Measurements from ENCODE around the gene CDIPT. TPM values are rescaled to one million over a fixed set of nuclear protein-coding genes. Genes with fewer than 3 reads are reported as not detected.

Gene CDIPT
- total and polyA plus RNA-seq, 2 of the 13 experiments (the other 11 are each of a cell fraction or from before 2014, with no cell fraction given) = 54.9 to 97.5 TPM

DNA sequence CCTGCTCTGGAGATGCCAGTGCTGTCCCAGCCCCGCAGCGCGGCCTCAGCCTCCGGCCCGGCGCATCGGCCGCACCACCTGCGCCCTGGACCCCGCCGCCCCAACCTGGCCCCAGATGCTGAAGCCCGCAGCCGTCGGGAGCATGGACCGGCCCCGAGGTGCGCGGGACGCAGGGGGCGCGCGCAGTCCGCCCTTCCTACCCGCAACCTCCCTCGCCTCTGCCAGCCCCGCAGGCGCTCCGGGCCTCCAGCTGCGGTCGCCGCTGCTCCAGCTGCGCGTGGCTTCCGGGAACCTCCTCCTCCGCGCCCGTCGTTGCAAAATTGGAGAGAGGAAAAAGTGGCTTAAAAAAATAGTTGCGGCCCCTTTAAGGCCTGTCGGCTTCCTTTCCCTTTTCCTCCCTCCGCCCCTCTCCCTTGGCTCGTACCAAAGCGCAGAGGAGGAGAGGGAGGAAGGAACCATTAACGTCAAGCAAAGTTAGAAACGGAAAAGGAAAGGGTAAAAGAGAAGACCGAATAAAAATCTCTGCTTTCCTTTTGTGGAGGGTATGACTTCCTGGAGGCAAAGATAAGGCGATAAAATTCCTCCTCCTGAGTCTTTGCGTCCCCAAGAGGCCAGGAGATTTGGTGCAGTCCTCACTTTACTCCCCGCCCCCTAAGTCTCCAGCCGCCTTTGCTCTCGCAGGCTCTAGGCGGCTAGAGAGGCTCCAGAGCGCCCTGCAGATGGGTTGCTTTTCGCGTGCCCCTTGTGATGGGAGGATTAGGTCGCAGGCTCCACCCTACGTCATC lies at the start of gene CDIPT (continued):
- TF ChIP-seq, protein P1, sequence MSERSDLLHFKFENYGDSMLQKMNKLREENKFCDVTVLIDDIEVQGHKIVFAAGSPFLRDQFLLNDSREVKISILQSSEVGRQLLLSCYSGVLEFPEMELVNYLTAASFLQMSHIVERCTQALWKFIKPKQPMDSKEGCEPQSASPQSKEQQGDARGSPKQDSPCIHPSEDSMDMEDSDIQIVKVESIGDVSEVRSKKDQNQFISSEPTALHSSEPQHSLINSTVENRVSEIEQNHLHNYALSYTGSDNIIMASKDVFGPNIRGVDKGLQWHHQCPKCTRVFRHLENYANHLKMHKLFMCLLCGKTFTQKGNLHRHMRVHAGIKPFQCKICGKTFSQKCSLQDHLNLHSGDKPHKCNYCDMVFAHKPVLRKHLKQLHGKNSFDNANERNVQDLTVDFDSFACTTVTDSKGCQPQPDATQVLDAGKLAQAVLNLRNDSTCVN (CRISPR knock-in tag; IDR thresholded peaks at IDR 0.05; ENCODE audit: borderline replicate concordance) = peak; percentile 84
- TF ChIP-seq MBD4 (IDR thresholded peaks at IDR 0.05; ENCODE audit: borderline replicate concordance, low read length) (no peak), ZNF7 (CRISPR knock-in tag; IDR thresholded peaks at IDR 0.05) (no peak), MTA3 (CRISPR knock-in tag; IDR thresholded peaks at IDR 0.05) (no peak), KLF12 (CRISPR knock-in tag; IDR thresholded peaks at IDR 0.05; ENCODE audit: borderline replicate concordance) (no peak; the same call in 1 of the 2 replicates), DNMT1 (CRISPR knock-in tag; IDR thresholded peaks at IDR 0.05) (no peak; the same call in 1 of the 2 replicates), FOXO1 (CRISPR knock-in tag; IDR thresholded peaks at IDR 0.05) (peak; percentile 54; the same call in 1 of the 2 replicates), ERF (CRISPR knock-in tag; IDR thresholded peaks at IDR 0.05) (peak; percentile 95), KLF13 (CRISPR knock-in tag; IDR thresholded peaks at IDR 0.05) (0 out of 2 replicates have a peak, but pooled peaks have one; percentile 76), HNF4A (CRISPR knock-in tag; IDR thresholded peaks at IDR 0.05) (peak; percentile 45; the same call in 1 of the 2 replicates), ZNF10 (CRISPR knock-in tag; IDR thresholded peaks at IDR 0.05; ENCODE audit: borderline replicate concordance, low read depth) (no peak), HIVEP1 (CRISPR knock-in tag; IDR thresholded peaks at IDR 0.05) (peak; percentile 84), ZNF30 (CRISPR knock-in tag; IDR thresholded peaks at IDR 0.05) (no peak), U2AF2 (IDR thresholded peaks at IDR 0.05; ENCODE audit: low read depth, low read length) (peak; percentile 8; the same call in 1 of the 2 replicates)
- TF ChIP-seq, protein P2, sequence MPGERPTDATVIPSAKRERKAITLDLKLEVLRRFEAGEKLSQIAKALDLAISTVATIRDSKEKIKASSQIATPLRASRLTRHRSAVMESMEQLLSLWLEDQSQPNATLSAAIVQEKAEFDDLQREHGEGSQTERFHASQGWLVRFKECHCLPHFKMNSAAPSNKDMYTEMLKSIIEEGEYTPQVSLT (CRISPR knock-in tag; IDR thresholded peaks at IDR 0.05; ENCODE audit: borderline replicate concordance, low read depth) = no peak
- TF ChIP-seq, protein P3, sequence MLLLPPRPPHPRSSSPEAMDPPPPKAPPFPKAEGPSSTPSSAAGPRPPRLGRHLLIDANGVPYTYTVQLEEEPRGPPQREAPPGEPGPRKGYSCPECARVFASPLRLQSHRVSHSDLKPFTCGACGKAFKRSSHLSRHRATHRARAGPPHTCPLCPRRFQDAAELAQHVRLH (CRISPR knock-in tag; IDR thresholded peaks at IDR 0.05; ENCODE audit: borderline replicate concordance, low read depth) = peak; percentile 80
- TF ChIP-seq, protein P4, sequence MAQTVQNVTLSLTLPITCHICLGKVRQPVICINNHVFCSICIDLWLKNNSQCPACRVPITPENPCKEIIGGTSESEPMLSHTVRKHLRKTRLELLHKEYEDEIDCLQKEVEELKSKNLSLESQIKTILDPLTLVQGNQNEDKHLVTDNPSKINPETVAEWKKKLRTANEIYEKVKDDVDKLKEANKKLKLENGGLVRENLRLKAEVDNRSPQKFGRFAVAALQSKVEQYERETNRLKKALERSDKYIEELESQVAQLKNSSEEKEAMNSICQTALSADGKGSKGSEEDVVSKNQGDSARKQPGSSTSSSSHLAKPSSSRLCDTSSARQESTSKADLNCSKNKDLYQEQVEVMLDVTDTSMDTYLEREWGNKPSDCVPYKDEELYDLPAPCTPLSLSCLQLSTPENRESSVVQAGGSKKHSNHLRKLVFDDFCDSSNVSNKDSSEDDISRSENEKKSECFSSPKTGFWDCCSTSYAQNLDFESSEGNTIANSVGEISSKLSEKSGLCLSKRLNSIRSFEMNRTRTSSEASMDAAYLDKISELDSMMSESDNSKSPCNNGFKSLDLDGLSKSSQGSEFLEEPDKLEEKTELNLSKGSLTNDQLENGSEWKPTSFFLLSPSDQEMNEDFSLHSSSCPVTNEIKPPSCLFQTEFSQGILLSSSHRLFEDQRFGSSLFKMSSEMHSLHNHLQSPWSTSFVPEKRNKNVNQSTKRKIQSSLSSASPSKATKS (CRISPR knock-in tag; IDR thresholded peaks at IDR 0.05) = no peak
- TF ChIP-seq, protein P5, sequence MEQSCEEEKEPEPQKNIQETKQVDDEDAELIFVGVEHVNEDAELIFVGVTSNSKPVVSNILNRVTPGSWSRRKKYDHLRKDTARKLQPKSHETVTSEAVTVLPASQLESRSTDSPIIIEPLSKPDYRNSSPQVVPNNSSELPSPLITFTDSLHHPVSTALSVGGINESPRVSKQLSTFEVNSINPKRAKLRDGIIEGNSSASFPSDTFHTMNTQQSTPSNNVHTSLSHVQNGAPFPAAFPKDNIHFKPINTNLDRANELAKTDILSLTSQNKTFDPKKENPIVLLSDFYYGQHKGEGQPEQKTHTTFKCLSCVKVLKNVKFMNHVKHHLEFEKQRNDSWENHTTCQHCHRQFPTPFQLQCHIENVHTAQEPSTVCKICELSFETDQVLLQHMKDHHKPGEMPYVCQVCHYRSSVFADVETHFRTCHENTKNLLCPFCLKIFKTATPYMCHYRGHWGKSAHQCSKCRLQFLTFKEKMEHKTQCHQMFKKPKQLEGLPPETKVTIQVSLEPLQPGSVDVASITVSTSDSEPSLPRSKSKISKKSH (CRISPR knock-in tag; IDR thresholded peaks at IDR 0.05; ENCODE audit: borderline replicate concordance) = peak; percentile 8; the same call in 1 of the 2 replicates
- TF ChIP-seq, protein P6, sequence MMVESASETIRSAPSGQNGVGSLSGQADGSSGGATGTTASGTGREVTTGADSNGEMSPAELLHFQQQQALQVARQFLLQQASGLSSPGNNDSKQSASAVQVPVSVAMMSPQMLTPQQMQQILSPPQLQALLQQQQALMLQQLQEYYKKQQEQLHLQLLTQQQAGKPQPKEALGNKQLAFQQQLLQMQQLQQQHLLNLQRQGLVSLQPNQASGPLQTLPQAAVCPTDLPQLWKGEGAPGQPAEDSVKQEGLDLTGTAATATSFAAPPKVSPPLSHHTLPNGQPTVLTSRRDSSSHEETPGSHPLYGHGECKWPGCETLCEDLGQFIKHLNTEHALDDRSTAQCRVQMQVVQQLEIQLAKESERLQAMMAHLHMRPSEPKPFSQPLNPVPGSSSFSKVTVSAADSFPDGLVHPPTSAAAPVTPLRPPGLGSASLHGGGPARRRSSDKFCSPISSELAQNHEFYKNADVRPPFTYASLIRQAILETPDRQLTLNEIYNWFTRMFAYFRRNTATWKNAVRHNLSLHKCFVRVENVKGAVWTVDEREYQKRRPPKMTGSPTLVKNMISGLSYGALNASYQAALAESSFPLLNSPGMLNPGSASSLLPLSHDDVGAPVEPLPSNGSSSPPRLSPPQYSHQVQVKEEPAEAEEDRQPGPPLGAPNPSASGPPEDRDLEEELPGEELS (CRISPR knock-in tag; IDR thresholded peaks at IDR 0.05) = no peak; the same call in 1 of the 2 replicates
- TF ChIP-seq, protein P7, sequence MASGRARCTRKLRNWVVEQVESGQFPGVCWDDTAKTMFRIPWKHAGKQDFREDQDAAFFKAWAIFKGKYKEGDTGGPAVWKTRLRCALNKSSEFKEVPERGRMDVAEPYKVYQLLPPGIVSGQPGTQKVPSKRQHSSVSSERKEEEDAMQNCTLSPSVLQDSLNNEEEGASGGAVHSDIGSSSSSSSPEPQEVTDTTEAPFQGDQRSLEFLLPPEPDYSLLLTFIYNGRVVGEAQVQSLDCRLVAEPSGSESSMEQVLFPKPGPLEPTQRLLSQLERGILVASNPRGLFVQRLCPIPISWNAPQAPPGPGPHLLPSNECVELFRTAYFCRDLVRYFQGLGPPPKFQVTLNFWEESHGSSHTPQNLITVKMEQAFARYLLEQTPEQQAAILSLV (CRISPR knock-in tag; IDR thresholded peaks at IDR 0.05; ENCODE audit: borderline replicate concordance) = peak; percentile 80; the same call in 1 of the 2 replicates
